GM19025 (cell line): ENCODE measurements around the gene ITGA11.

Experiments used
- ATAC-seq: cut with Tn5 transposase; IDR thresholded peaks from one replicate; pipeline ENCODE4 v1.9.1; 2021; ENCODE audit warnings: mild to moderate bottlenecking, low read depth, moderate library complexity; ENCODE audit not compliant: unreplicated experiment

The ITGA11 gene

DNA sequence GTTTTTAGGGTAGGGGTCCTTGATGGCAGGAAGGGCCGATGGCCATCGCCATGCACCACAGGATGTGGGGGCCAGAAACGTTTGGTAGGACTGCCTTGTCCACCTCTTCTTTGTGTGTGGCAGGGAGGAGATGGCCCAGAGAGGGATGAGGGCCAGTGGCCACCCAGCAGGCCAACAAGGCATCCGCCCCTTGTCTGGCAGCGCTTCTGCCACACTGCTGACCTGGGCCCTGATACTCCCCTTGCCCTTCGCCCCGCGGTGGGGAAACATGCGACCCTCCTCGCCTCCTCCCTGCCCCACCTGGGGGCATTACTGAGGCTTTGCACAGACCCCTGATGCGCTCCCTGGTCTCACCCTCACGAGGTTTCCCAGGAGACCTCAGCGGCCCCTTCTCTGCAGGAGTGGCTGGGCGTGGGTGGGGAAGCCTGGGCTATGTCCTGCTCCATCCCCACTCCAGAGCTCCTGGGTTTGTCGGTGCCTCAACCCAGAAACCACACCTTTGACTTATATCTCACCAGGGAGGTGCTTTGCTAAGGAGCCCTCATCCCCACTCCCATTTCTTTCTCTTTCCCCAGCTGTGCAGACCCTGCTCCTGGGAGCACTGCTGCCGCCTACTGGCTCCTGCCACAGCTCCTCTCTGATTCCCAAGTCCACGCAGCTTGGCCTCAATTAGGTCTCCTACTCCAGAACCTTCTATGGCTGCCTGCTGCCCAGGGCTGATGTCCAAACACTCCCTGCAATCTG lies 115.7 kb downstream of the ITGA11 start:
- no peak for ATAC-seq

DNA sequence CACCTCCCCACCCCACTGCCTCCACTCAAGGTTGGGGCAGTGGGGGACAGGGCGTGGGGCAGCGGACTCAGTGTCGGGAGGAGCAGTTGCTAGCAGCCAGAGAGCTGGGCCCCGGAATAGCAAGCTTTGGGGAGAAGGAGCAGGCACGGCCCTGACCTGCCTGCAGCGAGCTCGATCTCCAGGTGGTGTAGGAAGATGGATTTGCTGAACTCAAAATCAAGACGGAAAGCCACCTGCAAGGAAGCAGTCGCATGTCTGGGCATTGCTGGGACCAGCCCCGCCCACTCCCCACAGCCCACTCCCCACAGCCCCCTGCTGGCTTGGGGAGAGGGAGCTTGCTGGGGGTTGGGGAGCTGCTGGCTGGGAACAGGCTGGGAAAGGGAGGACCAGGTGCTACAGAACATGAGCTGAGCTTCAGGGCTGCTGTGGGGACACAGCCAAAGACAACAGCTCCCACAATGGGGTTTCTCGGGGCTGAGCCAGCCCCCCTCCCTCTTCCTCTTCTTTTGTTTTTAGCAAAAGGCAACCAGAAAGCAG lies 116.4 kb downstream of the ITGA11 start:
- no peak for ATAC-seq

DNA sequence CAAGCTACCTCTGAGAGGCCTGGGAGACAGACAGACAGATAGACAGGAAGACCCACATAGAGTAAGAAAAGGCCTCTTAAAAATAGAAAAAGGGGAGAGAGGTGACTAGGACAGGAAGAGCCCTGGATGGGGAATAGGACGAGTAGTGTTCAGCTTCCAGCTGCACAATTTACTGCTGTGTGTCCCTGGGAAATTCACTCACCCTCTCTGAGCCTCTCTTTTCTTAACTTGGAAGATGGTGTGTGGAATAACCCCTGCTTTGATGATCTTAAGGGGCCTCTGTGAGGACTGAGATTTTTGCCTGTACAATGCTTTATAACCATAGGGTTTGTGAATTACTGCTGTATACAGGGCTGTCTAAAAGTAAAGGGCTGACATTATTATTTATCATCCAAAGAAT lies 116.9 kb downstream of the ITGA11 start:
- ATAC-seq = no peak

DNA sequence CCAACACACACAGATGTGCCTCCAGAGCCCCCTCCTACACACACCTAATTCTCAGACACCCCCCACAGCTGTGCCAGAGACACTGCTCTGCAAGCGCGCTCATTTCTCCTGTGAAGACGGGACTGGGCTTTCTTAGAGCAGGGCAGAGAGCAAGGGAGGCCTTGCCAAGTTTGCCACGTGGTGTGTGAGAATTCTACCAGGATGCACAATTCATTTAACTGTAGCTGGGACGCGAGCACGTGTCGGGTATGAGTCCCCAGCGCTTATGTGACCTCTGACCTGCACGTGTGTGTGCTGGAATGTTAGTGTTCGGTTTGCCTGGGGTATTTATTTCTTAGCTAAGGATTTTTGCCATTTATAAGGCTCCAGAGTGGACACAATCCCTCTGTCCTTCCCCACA lies 117.4 kb downstream of the ITGA11 start:
- no peak for ATAC-seq

DNA sequence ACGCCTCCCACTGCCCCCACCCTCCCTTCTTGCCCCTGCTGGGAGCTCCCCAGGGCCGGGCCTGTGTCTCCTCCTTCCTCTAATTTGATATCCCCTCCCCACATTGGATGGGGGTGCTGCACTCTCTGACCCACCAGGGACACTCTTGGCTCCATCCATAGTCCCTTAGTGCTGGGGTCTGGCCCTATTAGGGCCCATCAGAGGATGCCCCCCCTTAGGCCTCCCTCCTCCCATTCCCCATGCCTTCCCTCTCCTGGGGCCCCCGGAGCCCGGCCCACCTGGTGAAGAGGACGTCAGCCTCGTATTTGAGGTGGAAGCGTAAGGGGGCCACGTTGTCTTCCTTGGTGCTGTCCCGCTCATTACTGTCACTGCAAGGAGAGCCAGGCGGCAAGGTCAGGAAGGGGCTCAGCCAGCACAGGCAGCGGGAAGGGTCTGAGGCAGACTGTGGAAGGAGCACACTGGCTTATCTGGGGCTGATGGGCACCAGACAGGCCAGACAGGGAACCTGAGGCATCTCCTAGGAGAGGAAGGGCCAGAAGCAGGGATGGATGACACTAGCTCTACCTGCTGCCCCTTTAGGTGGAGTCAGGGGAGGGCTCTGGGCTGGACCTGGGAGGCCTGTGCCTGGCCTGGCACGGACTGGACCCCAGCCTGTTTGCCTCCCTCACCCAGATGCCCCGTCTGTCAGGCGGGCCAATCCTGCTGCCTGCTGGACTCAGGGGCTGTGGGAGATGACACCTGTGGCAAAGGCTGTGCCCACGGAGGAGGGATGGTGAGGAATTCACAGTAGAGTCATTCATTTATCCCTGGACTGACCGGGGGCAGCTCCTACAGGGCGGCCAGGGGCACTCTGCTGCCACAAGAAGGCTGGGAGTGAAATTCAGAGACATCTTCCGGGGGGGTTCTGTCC lies 118.2 kb downstream of the ITGA11 start:
- ATAC-seq = no peak

DNA sequence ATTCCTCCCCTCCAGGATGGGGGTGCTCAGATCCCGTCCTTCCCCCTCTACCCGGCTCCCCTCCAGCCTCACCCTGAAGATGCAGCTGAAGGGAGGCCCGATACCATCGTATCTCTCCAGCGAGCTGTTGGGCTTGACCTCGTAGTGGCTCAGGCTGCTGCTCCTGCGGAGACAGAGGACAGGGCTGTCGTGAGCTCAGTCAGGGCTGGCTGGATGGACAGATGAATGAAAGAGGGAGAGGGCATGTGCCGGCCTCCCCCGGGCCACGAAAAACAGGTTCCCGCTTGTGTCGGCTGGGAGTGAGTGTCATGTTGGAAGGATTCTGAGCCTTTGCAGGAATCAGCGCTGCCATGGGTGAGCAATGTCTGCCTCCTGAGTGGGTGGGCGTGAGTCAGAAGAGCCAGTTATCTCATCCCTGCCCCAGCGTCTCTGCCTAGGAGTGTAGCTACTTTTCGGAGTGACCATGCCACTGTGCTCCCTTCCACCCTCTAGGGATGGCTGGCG lies 119.2 kb downstream of the ITGA11 start:
- ATAC-seq = no peak

DNA sequence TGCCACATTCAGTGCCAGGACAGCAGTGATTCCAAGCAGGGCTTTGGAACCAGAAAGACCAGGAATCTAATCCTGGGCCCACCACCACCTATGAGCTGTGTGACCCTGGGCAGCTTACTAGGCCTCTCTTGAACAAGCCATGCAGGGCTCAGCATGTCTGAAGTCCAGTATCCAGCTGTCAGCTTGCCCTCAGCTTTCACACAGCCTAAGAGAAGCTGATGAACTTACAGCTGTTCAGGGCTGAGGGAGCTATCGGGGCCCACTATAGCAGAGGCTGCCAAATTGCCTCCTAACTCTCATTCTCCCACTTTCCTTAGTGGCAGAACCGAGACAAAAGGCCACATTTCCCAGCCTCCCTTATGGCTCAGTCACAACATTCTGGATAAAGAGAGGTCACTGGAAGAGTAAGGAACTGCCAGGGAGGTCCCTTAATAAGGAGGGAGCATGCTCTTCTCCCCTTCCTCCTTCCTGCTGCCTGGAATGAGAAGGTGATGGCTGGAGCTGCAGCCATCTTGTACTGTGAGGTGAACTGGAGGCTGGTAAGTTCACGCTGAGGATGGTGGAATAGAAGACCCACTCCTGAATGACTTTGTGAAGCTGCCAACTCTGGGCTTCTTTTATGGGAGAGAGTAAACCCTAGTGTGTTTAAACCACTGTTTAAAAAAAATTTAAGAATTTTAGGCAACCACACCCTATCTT lies 120.0 kb downstream of the ITGA11 start:
- no peak for ATAC-seq

DNA sequence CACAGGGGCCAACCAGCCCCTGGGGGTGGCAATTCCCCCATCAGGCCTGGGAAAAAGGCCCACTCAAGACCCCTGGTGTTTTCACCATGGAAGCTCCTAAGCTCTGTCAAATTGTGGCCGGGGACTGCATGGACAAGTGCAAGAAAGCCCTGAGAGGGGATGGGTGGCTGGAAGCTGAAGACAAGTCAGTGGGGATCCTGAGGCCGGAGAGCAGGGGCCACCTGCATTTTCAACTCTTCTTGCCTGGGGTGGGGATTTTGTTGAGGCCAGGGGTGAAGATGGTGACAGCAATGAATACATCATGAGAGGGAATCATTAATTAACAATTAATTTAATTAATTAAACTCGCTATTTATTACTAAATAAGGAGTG lies 120.5 kb downstream of the ITGA11 start:
- no peak for ATAC-seq

DNA sequence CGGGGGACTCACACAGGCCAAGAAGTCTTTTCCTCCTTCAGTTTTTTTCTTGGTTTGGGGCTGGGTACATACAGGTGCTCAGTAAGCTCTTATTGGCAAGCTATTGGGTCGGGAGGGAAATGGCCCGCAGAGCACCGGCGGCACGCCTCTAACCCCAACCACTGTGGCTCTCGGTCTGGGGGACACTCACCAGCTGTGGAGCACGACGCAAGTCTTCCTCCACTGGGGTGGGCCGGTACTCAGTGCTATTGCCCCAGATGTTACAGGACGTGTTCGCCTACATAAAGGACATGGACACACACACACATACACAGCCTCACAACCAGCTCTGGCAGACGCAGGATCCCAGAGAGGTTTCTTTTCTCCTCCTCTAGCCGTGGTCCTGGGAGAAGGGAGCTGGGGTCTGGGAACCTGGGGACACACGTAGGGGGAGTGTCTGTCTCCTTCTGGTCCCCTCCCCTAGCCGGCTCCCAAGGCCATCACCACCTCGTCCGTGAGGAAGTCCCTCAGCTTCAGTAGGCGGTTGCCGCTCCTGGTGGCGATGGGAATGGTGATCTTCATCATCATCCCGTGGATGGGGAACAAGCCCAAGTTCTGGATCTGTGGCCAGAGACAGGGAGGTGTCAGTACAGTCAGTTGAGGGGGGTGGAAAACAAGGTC lies 121.0 kb downstream of the ITGA11 start:
- no peak for ATAC-seq

DNA sequence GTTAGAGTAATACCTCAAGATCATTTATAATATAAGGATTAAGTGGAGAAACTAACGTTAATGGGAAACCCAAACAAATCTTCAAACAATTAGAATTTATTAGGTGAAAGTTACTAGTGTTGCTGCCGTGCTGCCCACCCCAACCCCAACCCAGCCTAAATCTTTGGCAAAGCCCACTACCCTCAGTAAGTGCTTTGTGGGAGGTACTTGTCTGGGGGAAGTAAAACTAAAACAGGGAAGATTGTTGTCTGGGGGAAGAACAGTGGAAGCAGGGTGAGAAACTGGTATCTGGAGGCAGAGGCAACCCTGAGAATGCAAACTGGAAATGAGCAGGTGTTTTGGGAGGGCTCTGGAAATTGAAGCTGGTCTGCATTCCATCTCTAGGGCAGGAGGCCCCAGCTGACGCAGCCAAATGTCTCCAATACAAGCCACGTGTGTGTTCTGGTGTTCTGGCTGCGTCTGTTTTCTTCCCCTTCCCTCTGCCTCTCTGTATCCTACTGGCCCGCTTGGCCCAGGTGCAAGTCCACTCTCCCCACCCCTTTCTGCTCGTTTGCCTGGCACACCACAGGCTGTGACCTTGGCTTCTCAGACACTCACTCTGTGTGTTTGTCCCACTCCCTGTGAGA lies 121.7 kb downstream of the ITGA11 start:
- no peak for ATAC-seq

DNA sequence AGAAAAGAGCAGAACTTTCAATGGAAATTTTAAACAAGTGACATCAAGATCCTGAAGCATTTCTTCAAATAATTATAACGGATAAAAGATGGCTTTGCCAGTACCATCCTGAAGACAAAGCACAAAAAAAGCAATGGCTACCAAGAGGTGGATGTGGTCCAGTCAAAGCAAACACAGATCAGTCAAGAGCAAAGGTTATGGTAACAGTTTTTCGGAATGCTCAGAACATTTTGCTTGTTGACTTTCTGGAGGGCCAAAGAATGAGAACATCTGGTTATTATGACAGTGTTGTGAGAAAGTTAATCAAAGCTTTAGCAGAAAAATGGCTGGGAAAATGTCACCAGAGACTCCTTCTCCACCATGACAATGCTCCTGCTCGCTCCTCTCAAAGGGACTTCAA lies 122.9 kb downstream of the ITGA11 start:
- no peak for ATAC-seq

DNA sequence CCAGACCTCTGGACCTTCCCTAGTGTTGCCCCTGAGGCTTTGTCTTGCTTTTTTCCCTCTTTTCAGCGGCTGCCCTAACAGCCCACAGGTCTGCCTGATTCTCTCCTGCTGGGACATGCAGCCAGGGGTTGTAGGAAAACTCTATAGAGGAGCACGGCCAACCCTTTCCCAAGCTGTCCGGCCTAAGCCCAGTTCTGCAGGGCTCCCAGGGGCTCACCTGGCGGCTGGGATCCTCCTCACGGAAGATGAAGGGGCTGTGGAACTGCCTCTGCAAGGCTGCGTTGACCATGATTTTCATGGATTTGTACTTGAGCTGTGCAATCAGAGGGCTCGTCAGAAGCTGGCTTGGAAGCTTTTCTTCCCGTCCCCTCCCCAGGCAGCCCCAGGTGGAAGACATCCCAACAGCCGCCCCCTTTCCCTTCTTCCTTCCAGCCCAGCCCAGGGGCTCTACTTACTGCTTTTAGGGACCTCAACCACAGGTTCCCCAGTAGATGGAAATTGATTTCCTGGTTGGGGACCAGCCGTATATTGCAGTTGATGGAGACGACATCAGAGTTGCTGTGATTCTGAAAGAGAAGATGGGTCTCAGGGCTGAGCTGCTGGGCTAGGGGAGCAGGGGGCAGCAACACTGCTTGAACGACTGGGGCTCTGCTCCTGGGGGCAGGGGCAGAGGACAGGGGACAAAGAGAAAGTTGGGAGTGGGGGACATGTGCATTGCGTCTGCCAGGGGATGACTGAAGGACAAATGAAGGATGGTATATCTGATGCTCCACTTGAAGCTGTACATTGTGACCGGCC lies 124.6 kb downstream of the ITGA11 start:
- no peak for ATAC-seq

DNA sequence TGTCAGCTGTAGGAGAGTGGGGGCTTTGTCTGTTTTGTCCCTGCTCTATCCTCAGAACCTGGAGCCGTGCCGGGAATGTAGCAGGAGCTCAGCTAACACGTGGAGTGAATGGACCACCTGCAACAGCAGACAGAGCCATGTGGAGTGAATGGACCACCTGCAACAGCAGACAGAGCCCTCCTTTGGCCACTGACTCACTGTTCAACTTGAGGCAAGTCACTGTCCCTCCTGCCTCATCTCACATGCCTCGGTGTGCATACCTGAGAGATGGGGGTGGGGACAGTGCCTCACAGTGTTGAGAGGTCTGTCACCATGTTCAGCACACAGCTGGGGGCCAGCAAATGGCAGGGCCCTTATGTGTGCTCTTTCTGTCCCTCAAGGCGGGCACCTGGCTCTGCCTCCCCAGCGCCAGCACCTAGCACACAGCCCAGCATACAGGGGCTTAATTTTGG lies 126.5 kb downstream of the ITGA11 start:
- no peak for ATAC-seq

DNA sequence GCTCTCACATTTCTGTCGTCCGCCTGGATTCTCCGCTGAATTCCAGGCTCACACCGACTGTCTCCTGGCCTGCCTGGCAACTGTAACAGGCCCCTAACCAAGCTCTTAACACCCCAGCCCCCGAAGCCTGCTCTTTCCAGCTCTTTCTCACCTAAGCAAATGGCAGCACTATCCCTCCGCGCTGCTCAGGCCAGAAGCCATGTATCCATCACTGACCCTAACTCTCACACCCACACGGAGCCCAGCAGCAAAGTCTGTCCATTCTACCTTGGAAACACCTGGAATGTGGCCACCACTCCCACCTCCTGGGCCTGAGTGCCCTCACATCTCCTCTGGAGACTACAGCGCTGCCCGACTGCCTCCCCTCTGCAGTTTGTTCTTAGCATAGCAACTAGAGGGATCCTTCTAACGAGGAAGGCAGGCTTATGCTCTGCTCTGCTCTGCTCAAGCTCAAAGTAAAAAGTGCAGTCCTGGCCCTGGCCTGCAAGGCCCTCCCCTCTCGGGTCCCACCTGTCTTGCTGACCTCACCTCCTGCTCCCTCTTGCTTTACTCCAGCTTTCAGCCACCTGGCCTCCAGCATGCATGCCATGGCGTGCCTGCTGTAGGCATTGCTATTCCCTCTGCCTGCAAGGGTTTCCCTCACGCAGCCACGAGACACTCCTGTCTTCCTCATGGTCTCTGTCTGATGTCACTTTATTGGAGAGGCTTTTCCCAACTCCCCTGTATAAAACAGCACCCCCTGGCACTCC lies 127.2 kb downstream of the ITGA11 start:
- ATAC-seq = no peak

DNA sequence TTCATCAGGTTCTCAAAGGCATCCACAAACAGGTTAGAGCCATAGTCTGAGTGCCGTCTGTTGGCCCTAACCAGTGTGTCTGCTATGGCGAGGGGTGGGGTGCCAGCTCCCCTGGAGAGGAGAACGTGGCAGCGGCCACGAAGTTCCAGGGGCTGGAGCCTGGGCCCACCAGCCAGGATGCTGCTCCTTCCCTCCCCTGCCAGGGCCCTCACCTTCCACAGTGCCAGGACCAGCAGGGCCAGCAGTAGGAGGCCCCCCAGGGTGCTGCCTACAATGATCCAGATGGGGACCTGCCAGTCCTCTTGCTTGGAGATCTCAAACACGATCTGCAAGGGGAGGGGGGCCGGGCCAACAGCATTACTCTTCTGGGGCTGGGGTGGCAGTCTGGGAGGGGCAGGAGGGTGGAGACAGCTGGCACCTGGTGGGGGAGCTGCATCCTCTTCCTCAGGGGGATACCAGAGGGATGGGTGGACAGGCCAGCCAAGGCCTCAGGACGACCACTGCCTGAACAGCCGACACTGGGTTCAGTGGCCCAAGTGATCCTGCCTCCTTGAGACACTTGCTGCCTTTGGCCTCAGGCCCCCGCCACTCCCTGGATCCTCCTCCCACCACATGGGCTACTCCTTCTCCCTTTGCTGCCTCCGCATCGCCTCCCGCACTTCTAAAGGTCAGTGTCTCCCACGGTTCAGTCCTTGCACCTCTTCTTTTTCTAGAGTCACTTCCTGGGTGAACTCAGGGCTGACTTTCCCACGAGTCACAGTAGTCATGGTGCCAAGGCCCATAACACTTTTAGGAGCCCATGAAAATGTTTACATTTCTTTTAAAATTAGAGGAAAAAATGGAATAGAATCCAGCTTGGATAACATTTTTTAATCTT lies 128.2 kb downstream of the ITGA11 start:
- no peak for ATAC-seq

DNA sequence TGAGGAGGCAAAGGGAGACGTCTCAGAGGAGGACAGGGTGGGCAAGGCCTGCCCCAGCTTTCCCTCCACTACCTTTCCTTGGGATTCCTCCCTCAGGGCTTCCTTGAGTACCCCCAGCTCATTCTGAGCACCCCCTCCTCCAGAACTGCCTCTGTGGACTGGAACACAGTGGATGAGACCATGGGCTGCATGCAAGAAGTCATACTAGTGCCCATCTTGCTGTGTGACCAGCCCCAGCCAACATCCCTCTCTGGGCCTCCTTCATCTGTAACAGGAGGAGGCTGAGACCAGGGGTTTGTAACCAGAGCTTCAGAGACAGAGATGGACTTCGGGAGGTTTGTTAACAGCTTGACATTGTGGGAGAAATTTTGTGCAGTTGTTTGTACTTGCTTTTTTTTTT lies 128.8 kb downstream of the ITGA11 start:
- no peak for ATAC-seq

DNA sequence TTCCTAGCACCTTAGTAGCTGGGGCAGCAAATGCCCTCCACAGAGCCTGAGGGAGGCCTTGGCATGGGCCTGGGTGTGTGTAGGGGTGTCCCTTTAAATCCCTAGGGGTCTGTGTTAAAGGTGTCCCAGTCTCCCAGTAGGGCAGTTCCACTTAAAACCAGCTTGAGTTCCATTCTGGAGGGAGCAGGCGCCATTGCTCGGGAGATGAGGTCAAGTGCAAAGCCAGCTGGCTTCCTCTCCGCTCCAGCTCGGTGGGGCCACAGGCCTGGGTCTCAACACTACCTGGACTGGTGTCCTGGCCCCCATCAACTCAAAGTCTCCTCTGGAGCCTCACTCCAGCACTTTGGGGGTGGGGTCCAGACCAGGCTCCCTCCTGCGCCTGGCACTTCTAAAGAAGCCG lies 129.2 kb downstream of the ITGA11 start:
- no peak for ATAC-seq
